Measurements from ENCODE around the gene TRABD2B. TPM values are rescaled to one million over a fixed set of nuclear protein-coding genes. Genes with fewer than 3 reads are reported as not detected.

TRABD2B gene
- total and polyA plus RNA-seq, 2 of the 13 experiments (the other 11 are each of a cell fraction or from before 2014, with no cell fraction given), result 0.04 TPM; not detected in 1

- TF ChIP-seq HNF4G (IDR thresholded peaks at IDR 0.05; ENCODE audit: borderline replicate concordance, low read depth, low read length) (peak; percentile 93), HNF4G (CRISPR knock-in tag; IDR thresholded peaks at IDR 0.05; ENCODE audit: borderline replicate concordance, low read depth) (peak; percentile 92; the same call in 1 of the 2 replicates), TFAP4 (IDR thresholded peaks at IDR 0.05; ENCODE audit: borderline replicate concordance, low read depth) (peak; percentile 67; the same call in 1 of the 2 replicates), MEIS2 (CRISPR knock-in tag; IDR thresholded peaks at IDR 0.05) (peak; percentile 67; the same call in 1 of the 2 replicates), NFE2 (CRISPR knock-in tag; IDR thresholded peaks at IDR 0.05) (no peak), CENPBD1 (CRISPR knock-in tag; IDR thresholded peaks at IDR 0.05; ENCODE audit: borderline replicate concordance, low read depth) (no peak), IRF1 (CRISPR knock-in tag; IDR thresholded peaks at IDR 0.05; ENCODE audit: low read depth) (no peak), ZNF777 (CRISPR knock-in tag; IDR thresholded peaks at IDR 0.05) (0 out of 2 replicates have a peak, but pooled peaks have one; percentile 27), SRSF9 (IDR thresholded peaks at IDR 0.05; ENCODE audit: borderline replicate concordance, insufficient read depth, low read depth, low read length, poor library complexity, severe bottlenecking) (no peak), ZNF260 (CRISPR knock-in tag; IDR thresholded peaks at IDR 0.05; ENCODE audit: borderline replicate concordance, low read depth) (no peak), ZNF564 (CRISPR knock-in tag; IDR thresholded peaks at IDR 0.05) (peak; percentile 75; the same call in 1 of the 2 replicates), HMG20A (CRISPR knock-in tag; IDR thresholded peaks at IDR 0.05; ENCODE audit: borderline replicate concordance) (peak; percentile 88), ELF4 (CRISPR knock-in tag; IDR thresholded peaks at IDR 0.05; ENCODE audit: borderline replicate concordance) (peak; percentile 58; the same call in 1 of the 2 replicates), ATF6 (CRISPR knock-in tag; conservative IDR thresholded peaks at IDR 0.05) (no peak), ZSCAN29 (CRISPR knock-in tag; conservative IDR thresholded peaks at IDR 0.05) (peak; percentile 94), ZBTB38 (CRISPR knock-in tag; IDR thresholded peaks at IDR 0.05) (peak; percentile 64), TBX2 (CRISPR knock-in tag; IDR thresholded peaks at IDR 0.05; ENCODE audit: borderline replicate concordance) (peak; percentile 97), NCOR1 (IDR thresholded peaks at IDR 0.05; ENCODE audit: borderline replicate concordance, low read length) (peak; percentile 96), ZNF672 (CRISPR knock-in tag; IDR thresholded peaks at IDR 0.05) (no peak)
- TF ChIP-seq, protein P1, sequence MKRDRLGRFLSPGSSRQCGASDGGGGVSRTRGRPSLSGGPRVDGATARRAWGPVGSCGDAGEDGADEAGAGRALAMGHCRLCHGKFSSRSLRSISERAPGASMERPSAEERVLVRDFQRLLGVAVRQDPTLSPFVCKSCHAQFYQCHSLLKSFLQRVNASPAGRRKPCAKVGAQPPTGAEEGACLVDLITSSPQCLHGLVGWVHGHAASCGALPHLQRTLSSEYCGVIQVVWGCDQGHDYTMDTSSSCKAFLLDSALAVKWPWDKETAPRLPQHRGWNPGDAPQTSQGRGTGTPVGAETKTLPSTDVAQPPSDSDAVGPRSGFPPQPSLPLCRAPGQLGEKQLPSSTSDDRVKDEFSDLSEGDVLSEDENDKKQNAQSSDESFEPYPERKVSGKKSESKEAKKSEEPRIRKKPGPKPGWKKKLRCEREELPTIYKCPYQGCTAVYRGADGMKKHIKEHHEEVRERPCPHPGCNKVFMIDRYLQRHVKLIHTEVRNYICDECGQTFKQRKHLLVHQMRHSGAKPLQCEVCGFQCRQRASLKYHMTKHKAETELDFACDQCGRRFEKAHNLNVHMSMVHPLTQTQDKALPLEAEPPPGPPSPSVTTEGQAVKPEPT (CRISPR knock-in tag; IDR thresholded peaks at IDR 0.05; ENCODE audit: low read depth), result no peak
- TF ChIP-seq, protein P2, sequence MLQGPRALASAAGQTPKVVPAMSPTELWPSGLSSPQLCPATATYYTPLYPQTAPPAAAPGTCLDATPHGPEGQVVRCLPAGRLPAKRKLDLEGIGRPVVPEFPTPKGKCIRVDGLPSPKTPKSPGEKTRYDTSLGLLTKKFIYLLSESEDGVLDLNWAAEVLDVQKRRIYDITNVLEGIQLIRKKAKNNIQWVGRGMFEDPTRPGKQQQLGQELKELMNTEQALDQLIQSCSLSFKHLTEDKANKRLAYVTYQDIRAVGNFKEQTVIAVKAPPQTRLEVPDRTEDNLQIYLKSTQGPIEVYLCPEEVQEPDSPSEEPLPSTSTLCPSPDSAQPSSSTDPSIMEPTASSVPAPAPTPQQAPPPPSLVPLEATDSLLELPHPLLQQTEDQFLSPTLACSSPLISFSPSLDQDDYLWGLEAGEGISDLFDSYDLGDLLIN (CRISPR knock-in tag; IDR thresholded peaks at IDR 0.05; ENCODE audit: borderline replicate concordance), result no peak
These were observed 83.9 kb downstream of the TRABD2B start (continued) for GRCh38 chr1:47913225-47913823.
